GM18868 (cell line): ENCODE data around the gene TIMM23.

Experiments used
- ATAC-seq: cut with Tn5 transposase; IDR thresholded peaks from one replicate; pipeline ENCODE4 v1.9.1; 2021; ENCODE audit warnings: mild to moderate bottlenecking, moderate library complexity; ENCODE audit not compliant: unreplicated experiment

Gene TIMM23

GRCh38 chr10:46050941-46051623 is 78.8 kb downstream of the TIMM23 start:
- ATAC-seq: no peak

GRCh38 chr10:46052057-46052790 is 79.9 kb downstream of the TIMM23 start:
- no peak for ATAC-seq

- ATAC-seq: no peak
Measured at GRCh38 chr10:46052791-46053375, 80.6 kb downstream of the TIMM23 start.
